TTC549 (cell line): ENCODE data around the gene GLI3.

Experiments used
- FAIRE-seq: peaks from 2 replicates; lab custom pipeline; 2012; peaks lifted over from hg19 to GRCh38; lab: Jason Lieb, UNC

GLI3 gene

GRCh38 chr7:41995632-41996271 is 241.3 kb downstream of the GLI3 start:
- no peak for FAIRE-seq

- no peak for FAIRE-seq
Measured at GRCh38 chr7:41994746-41995110, 242.3 kb downstream of the GLI3 start.

- no peak for FAIRE-seq
Measured at GRCh38 chr7:41994036-41994745, 242.8 kb downstream of the GLI3 start.

GRCh38 chr7:41992881-41993867 is 243.8 kb downstream of the GLI3 start:
- no peak for FAIRE-seq

GRCh38 chr7:41984888-41985287 is 252.1 kb downstream of the GLI3 start:
- FAIRE-seq: no peak

- no peak for FAIRE-seq
Measured at GRCh38 chr7:41981046-41982040, 255.7 kb downstream of the GLI3 start.

- FAIRE-seq: no peak
Measured at GRCh38 chr7:41979834-41980307, 257.1 kb downstream of the GLI3 start.

GRCh38 chr7:41978858-41979257 is 258.2 kb downstream of the GLI3 start:
- FAIRE-seq: no peak

- FAIRE-seq: no peak
Measured at GRCh38 chr7:41977661-41978060, 259.3 kb downstream of the GLI3 start.

- FAIRE-seq: no peak
Measured at GRCh38 chr7:41977151-41977651, 259.8 kb downstream of the GLI3 start.

- FAIRE-seq: no peak
Measured at GRCh38 chr7:41976411-41976810, 260.6 kb downstream of the GLI3 start.

GRCh38 chr7:41975849-41976248 is 261.2 kb downstream of the GLI3 start:
- FAIRE-seq: no peak

- FAIRE-seq: no peak
Measured at GRCh38 chr7:41974870-41975557, 262.0 kb downstream of the GLI3 start.

- FAIRE-seq: no peak
Measured at GRCh38 chr7:41973202-41973730, 263.7 kb downstream of the GLI3 start.

- FAIRE-seq: no peak
Measured at GRCh38 chr7:41972776-41973175, 264.2 kb downstream of the GLI3 start.

GRCh38 chr7:41972270-41972669 is 264.7 kb downstream of the GLI3 start:
- FAIRE-seq: no peak

- no peak for FAIRE-seq
Measured at GRCh38 chr7:41971640-41972187, 265.3 kb downstream of the GLI3 start.

GRCh38 chr7:41970941-41971340 is 266.1 kb downstream of the GLI3 start:
- no peak for FAIRE-seq

- FAIRE-seq: no peak
Measured at GRCh38 chr7:41969561-41970105, 267.4 kb downstream of the GLI3 start.

- no peak for FAIRE-seq
Measured at GRCh38 chr7:41967156-41967555, 269.9 kb downstream of the GLI3 start.
